ENCODE results near the gene GPC6. TPM values are rescaled to one million over a fixed set of nuclear protein-coding genes. Genes with fewer than 3 reads are reported as not detected.

The GPC6 gene
- total RNA-seq, 1 donor from 2014 or later: 8.4 TPM

DNA sequence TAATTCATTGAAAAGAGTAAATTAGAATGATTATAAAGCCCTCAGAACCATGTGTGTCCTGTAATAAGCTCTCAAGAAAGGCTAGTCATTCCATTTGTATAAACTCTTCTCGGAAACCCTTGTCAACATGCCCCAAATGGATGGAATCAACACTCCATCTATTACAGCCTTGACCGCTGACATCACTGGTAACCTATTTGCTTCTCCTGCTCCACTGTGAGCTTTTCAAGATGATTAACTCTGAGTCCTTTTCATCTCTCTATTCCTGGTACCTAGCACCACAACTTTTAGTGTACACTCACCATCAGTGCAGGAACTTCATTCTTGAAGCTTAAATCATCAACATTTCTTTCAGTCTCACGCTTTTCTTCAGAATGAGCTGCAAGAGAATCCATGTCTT lies 640.9 kb downstream of the GPC6 start:
- no peaks in the 10 kb centered on the region for H3K9me3 ChIP-seq
- ATAC-seq (no peak), DNase-seq (no peak)
- H3K36me3 ChIP-seq: no peaks in the 10 kb centered on the region
- H3K4me3 ChIP-seq: no peak overlapping the region
- intact Hi-C loops (cut with DNase I): no loop called here
- H3K4me1 ChIP-seq: no peaks in the 10 kb centered on the region
- no peak overlapping the region for H3K27ac ChIP-seq
- H3K27me3 ChIP-seq: no peaks in the 10 kb centered on the region
- no peak for TF ChIP-seq CTCF (IDR thresholded peaks at IDR 0.05)

- no peak for TF ChIP-seq CTCF (IDR thresholded peaks at IDR 0.05)
- no peak overlapping the region for H3K4me3 ChIP-seq
- H3K9me3 ChIP-seq: no peaks in the 10 kb centered on the region
- H3K27ac ChIP-seq: no peak overlapping the region
- no peaks in the 10 kb centered on the region for H3K27me3 ChIP-seq
- no peaks in the 10 kb centered on the region for H3K4me1 ChIP-seq
- no peak for ATAC-seq
- intact Hi-C loops (cut with DNase I): no loop called here
- no peaks in the 10 kb centered on the region for H3K36me3 ChIP-seq
- DNase-seq: no peak
Observed at GRCh38 chr13:93872376-93872775, 645.8 kb downstream of the GPC6 start.

DNA sequence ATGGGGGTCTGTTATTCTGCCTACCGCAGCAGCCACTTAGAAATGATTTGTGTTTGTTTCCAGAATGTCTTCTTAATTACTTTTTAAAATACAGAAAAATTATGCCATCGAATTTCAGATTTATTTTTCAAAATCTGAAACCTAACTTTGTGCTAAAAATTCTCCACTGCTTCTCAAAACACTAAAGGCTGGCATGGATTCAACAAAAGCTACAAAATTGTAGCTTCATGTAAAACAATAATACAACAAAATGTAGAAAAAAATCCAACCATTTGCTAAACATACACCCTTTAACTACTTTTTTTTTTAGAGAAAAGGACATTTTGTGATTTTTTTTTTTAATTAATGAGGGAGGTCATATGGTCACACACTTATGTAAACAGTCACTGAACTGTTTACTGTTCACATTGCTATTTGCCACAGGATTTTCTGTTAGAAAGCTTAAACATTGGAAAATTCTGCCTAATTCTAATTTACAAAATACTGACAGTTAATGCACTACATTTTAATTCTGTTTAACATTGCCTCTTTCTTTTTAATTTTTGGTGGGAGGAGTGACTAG lies 646.3 kb downstream of the GPC6 start:
- Histone ChIP-seq H3K36me3 (no peaks in the 10 kb centered on the region), H3K4me1 (no peaks in the 10 kb centered on the region), H3K4me3 (no peak overlapping the region), H3K9me3 (no peaks in the 10 kb centered on the region), H3K27me3 (no peaks in the 10 kb centered on the region), H3K27ac (no peak overlapping the region)
- intact Hi-C loops (cut with DNase I): no loop called here
- no peak for TF ChIP-seq CTCF (IDR thresholded peaks at IDR 0.05)
- DNase-seq: no peak
- no peak for ATAC-seq

- Histone ChIP-seq H3K36me3 (no peaks in the 10 kb centered on the region), H3K4me3 (no peak overlapping the region), H3K4me1 (no peaks in the 10 kb centered on the region), H3K9me3 (no peaks in the 10 kb centered on the region), H3K27me3 (no peaks in the 10 kb centered on the region), H3K27ac (no peak overlapping the region)
- no peak for TF ChIP-seq CTCF (IDR thresholded peaks at IDR 0.05)
- ATAC-seq (no peak), DNase-seq (no peak)
- intact Hi-C loops (cut with DNase I): no loop called here
Observed at GRCh38 chr13:93875547-93875946, 648.9 kb downstream of the GPC6 start.

DNA sequence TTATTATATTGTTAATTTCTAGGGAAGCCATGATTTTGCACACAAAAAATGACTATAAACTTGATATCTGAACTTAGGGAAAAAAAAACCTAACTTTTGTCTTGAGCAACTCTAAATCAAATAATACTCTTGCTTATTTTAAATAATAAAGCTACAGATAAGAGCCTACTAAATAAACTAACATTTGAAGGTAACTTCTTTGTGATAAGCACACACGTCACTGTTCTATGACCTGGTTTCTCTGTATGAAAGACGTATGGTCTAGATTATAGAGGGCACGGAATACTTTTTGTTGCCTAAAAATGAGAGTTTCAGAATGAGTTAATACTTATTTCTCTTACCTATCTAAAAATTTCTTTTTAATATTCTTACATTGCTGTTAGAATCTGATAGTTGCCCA lies 649.6 kb downstream of the GPC6 start:
- Histone ChIP-seq H3K9me3 (no peaks in the 10 kb centered on the region), H3K36me3 (no peaks in the 10 kb centered on the region), H3K4me3 (no peak overlapping the region), H3K27me3 (no peaks in the 10 kb centered on the region), H3K27ac (no peak overlapping the region), H3K4me1 (no peaks in the 10 kb centered on the region)
- intact Hi-C loops (cut with DNase I): no loop called here
- DNase-seq: no peak
- TF ChIP-seq CTCF (IDR thresholded peaks at IDR 0.05): no peak
- no peak for ATAC-seq

GRCh38 chr13:93878675-93879074 lies 652.1 kb downstream of the GPC6 start:
- Histone ChIP-seq H3K36me3 (no peaks in the 10 kb centered on the region), H3K4me1 (no peaks in the 10 kb centered on the region), H3K4me3 (no peak overlapping the region), H3K9me3 (no peaks in the 10 kb centered on the region), H3K27me3 (no peaks in the 10 kb centered on the region), H3K27ac (no peak overlapping the region)
- ATAC-seq (no peak), DNase-seq (no peak)
- intact Hi-C loops (cut with DNase I): no loop called here
- no peak for TF ChIP-seq CTCF (IDR thresholded peaks at IDR 0.05)

All from upper lobe of right lung (tissue), 1 donor.